ENCODE measurements around the gene AGPAT3. TPM values are rescaled to one million over a fixed set of nuclear protein-coding genes. Genes with fewer than 3 reads are reported as not detected.

AGPAT3 gene
- total and polyA plus RNA-seq, 9 donors = 11.6 to 42.1 (median 31.9) TPM

DNA sequence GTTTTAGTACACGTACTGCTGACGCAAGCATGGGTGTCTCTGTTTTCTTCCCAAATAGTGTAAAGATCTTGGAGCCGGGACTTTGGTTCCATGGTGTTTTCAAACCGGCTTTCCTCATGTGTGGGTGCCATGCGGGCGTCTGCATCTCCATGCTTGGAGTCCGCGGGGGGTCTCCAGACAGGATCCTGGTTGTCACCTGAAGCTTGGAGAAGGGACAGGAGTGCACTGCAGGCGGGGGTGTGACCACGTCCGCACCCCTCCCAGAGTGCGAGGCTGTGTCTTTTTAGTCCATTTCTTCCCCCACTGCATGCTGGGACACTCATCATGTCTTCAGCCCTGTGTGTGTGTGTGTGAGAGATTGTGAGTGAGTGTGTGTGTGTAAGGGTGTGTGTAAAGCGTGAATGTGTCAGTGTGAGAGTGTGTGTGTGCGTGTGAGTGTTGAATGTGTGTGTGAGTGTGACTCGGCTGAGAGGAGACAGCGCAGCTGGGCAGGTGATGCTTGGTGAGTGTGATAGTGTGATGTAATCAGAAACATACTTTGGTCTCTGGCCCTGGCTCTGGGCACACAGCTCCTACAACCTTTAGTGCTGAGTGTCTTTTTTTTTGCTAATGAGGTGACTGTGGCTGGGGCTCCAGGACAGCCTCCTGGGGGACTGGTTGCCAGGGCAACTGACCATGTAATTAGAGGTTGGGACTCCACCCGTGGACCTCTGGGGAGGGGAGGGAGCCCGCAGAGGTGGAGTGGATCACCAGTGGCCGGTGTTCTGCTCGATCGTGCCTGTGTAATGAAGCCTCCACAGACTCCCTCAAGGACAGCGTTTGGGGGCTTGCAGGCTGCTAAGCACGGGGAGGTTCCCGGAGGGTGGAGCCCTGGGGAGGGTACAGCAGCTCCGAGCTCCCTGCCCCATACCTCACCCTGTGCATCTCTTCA lies 55.1 kb downstream of the AGPAT3 start:
- H3K9me3 ChIP-seq = no peaks in the 10 kb centered on the region
- peak in 1 of 5 donors; percentile 12 for DNase-seq
- no peaks in the 10 kb centered on the region for H3K27me3 ChIP-seq
- 82 to 84% (median 82%) methylated on average over 25 of the region's 25 CpGs for WGBS, 3 donors
- no peaks in the 10 kb centered on the region for H3K36me3 ChIP-seq
- TF ChIP-seq POLR2A (IDR thresholded peaks at IDR 0.05) (no peak), EP300 (IDR thresholded peaks at IDR 0.05) (no peak)
- TF ChIP-seq, protein P1, sequence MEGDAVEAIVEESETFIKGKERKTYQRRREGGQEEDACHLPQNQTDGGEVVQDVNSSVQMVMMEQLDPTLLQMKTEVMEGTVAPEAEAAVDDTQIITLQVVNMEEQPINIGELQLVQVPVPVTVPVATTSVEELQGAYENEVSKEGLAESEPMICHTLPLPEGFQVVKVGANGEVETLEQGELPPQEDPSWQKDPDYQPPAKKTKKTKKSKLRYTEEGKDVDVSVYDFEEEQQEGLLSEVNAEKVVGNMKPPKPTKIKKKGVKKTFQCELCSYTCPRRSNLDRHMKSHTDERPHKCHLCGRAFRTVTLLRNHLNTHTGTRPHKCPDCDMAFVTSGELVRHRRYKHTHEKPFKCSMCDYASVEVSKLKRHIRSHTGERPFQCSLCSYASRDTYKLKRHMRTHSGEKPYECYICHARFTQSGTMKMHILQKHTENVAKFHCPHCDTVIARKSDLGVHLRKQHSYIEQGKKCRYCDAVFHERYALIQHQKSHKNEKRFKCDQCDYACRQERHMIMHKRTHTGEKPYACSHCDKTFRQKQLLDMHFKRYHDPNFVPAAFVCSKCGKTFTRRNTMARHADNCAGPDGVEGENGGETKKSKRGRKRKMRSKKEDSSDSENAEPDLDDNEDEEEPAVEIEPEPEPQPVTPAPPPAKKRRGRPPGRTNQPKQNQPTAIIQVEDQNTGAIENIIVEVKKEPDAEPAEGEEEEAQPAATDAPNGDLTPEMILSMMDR (IDR thresholded peaks at IDR 0.05) = no peak
- H3K4me3 ChIP-seq = no peak overlapping the region
- intact Hi-C loops (cut with DNase I) = no loop called here
- no peak overlapping the region for H3K27ac ChIP-seq
- peaks cover 9% of the 10 kb centered on the region for H3K4me1 ChIP-seq (ENCODE audit: insufficient read depth)

DNA sequence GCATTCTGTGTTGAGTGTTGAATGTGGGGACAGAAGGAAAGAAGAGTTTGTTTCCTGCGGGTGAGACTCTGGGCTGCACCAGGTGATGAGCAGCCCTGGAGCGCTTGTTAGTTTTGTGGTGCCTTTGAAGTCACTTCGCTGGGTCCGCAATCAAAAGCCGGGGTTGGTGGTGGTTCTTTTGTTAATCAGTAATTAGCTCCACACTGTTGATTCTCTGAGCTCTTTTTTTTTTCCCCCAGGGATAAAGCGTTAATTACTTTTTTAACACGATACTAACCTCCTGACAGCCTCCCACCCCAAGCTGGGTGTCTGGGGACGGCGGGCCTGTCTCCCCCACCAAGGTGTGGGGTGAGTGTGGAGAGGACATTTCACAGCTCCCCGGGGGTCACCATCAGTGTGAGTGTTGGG lies 56.6 kb downstream of the AGPAT3 start:
- Histone ChIP-seq H3K27ac (no peak overlapping the region), H3K4me3 (no peak overlapping the region), H3K9me3 (no peaks in the 10 kb centered on the region), H3K27me3 (no peaks in the 10 kb centered on the region), H3K36me3 (no peaks in the 10 kb centered on the region), H3K4me1 (ENCODE audit: insufficient read depth) (peaks cover 9% of the 10 kb centered on the region)
- DNase-seq = no peak
- WGBS, 3 donors = 85 to 92% (median 88%) methylated on average over 10 of the region's 10 CpGs
- TF ChIP-seq, protein P1 (IDR thresholded peaks at IDR 0.05) = no peak
- TF ChIP-seq POLR2A (IDR thresholded peaks at IDR 0.05) (no peak), EP300 (IDR thresholded peaks at IDR 0.05) (no peak)
- intact Hi-C loops (cut with DNase I) = no loop called here

DNA sequence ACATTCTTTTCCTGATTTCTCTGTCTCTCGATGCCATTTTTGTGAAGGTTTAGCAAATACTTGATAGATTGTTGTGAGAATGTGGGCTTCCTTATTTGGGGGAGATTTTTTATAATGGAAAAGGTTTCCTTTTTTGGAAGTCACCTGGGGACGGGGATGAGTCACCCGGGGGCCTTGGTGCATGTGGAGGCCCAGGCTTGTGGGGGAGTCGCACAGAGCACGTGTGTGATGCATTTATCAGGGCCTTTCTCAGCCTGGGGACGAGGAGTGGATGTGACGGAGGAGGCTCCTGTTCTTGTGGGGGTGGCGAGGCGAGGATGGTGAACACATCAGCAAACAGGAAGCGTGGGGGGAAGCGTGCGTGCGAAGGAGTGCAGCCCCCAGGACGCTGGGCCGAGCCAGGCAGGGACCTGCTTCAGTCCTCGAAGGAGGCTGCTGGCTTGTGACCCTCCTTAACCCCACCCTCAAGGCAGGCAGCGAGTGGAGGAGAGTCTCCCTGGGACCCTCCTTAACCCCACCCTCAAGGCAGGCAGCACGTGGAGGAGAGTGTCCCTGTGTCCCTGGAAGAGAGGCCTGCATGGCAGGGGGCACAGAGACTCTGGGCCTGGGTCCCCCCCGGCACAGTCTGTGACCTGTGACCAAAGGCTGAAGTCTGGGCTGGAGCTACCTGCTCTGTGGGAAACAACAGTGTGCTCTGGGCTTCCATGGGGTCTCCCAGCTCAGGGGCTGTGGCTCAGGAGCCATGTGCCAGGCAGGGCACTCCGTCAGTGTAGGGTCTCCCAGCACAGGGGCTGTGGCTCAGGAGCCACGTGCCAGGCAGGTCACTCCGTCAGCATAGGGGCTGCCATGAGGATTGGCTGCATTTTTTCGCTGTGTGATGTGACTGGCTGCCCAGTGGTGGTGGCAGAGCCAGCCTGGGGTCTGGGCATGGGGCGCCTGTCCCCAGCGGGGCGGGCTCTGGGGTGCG lies 57.2 kb downstream of the AGPAT3 start:
- 63 to 70% (median 65%) methylated on average over 26 to 27 of the region's 27 CpGs for WGBS, 3 donors
- TF ChIP-seq POLR2A (IDR thresholded peaks at IDR 0.05) (no peak), EP300 (IDR thresholded peaks at IDR 0.05) (no peak)
- TF ChIP-seq, protein P1 (IDR thresholded peaks at IDR 0.05) = no peak
- intact Hi-C loops (cut with DNase I) = no loop called here

DNA sequence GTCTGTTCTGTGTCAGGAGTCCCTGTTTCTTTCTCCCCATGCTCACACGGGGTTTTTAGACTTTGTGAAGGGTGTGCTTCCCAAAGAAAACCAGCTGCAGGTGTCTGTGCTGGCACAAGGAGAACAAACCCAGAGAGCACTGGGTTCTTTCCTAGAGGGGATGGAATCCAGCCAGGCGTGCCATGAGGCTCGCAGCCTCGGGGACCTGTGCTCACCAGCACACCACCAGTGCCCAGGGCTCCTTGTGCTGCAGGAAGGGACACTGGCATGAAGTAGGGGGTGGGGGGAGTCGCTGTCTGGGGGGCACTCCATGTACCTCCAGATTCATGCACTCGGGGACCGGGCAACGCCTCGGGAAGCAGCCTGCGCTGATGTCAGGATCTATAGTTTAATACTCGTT lies 57.9 kb downstream of the AGPAT3 start:
- Histone ChIP-seq H3K27ac (no peak overlapping the region), H3K4me3 (no peak overlapping the region), H3K36me3 (no peaks in the 10 kb centered on the region), H3K27me3 (no peaks in the 10 kb centered on the region), H3K9me3 (no peaks in the 10 kb centered on the region), H3K4me1 (ENCODE audit: insufficient read depth) (peaks cover 8% of the 10 kb centered on the region)
- DNase-seq = no peak
- 76 to 86% (median 83%) methylated on average over 9 to 11 of the region's 11 CpGs for WGBS, 3 donors
- no peak for TF ChIP-seq EP300 (IDR thresholded peaks at IDR 0.05)
- TF ChIP-seq, protein P1 (IDR thresholded peaks at IDR 0.05) = no peak
- TF ChIP-seq POLR2A (IDR thresholded peaks at IDR 0.05) = no peak
- intact Hi-C loops (cut with DNase I) = no loop called here

More for the DNA sequence above, 57.2 kb downstream of the AGPAT3 start:
- no peaks in the 10 kb centered on the region for H3K36me3 ChIP-seq
- DNase-seq = peak in 2 of 5 donors; percentile 27 to 30
- peaks cover 9% of the 10 kb centered on the region for H3K4me1 ChIP-seq (ENCODE audit: insufficient read depth)
- no peaks in the 10 kb centered on the region for H3K27me3 ChIP-seq
- H3K9me3 ChIP-seq = no peaks in the 10 kb centered on the region
- no peak overlapping the region for H3K4me3 ChIP-seq
- no peak overlapping the region for H3K27ac ChIP-seq

Data from ovary (tissue), 9 donors.